Astrocyte (in vitro differentiated cells and primary cell): ENCODE data around the gene GFOD1. TPM values are rescaled to one million over a fixed set of nuclear protein-coding genes. Genes with fewer than 3 reads are reported as not detected.

ENCODE experiments used
- DNase-seq: peaks from one replicate; pipeline ENCODE4 v3.0.0-alpha.2; 2010; ENCODE audit warnings: low read depth
- FAIRE-seq: peaks from 2 replicates; lab custom pipeline; 2011; peaks lifted over from hg19 to GRCh38; lab: Jason Lieb, UNC
- H2AFZ ChIP-seq: 2 replicates; pipeline ENCODE4 v1.6.0; 2012; ENCODE audit warnings: low read depth, low read length, inconsistent platforms
- H3K27ac ChIP-seq: 2 replicates; pipeline ENCODE4 v1.5.1; 2011; ENCODE audit warnings: low read depth, low read length, inconsistent platforms
- H3K27me3 ChIP-seq: 2 replicates; pipeline ENCODE4 v1.6.0; 2011; ENCODE audit warnings: low read length, inconsistent platforms; ENCODE audit not compliant: insufficient read depth
- H3K36me3 ChIP-seq: 2 replicates; pipeline ENCODE4 v1.5.1; 2011; ENCODE audit warnings: low read length, inconsistent platforms; ENCODE audit not compliant: insufficient read depth
- H3K4me1 ChIP-seq: 2 replicates; pipeline ENCODE4 v1.5.1; 2011; ENCODE audit warnings: low read length, inconsistent platforms; ENCODE audit not compliant: insufficient read depth
- H3K4me2 ChIP-seq: 2 replicates; pipeline ENCODE4 v1.6.0; 2012; ENCODE audit warnings: low read length, inconsistent platforms
- H3K4me3 ChIP-seq: 2 replicates; pipeline ENCODE4 v1.5.1; 2011; ENCODE audit warnings: low read depth, mild to moderate bottlenecking, low read length, inconsistent platforms; ENCODE audit not compliant: insufficient read depth
- H3K79me2 ChIP-seq: 2 replicates; pipeline ENCODE4 v1.6.0; 2012; ENCODE audit warnings: mild to moderate bottlenecking, low read length, inconsistent platforms; ENCODE audit not compliant: insufficient read depth
- H3K9ac ChIP-seq: 2 replicates; pipeline ENCODE4 v1.6.0; 2012; ENCODE audit warnings: mild to moderate bottlenecking, low read length, inconsistent platforms
- H3K9me3 ChIP-seq: 2 replicates; pipeline ENCODE4 v1.5.1; 2012; ENCODE audit warnings: low read depth, mild to moderate bottlenecking, low read length, inconsistent platforms; ENCODE audit not compliant: insufficient read depth
- H4K20me1 ChIP-seq: 2 replicates; pipeline ENCODE4 v1.6.0; 2012; ENCODE audit warnings: low read length, inconsistent platforms; ENCODE audit not compliant: insufficient read depth
- H3K27ac Mint-ChIP-seq: one replicate; pipeline ENCODE4 v1.8.0; 2021; ENCODE audit warnings: mild to moderate bottlenecking, mixed read lengths; ENCODE audit not compliant: unreplicated experiment
- H3K27me3 Mint-ChIP-seq: one replicate; pipeline ENCODE4 v1.8.0; 2021; ENCODE audit warnings: low read depth, mixed read lengths; ENCODE audit not compliant: unreplicated experiment
- H3K36me3 Mint-ChIP-seq: one replicate; pipeline ENCODE4 v1.8.0; 2021; ENCODE audit warnings: low read depth, mixed read lengths; ENCODE audit not compliant: unreplicated experiment
- H3K4me1 Mint-ChIP-seq: one replicate; pipeline ENCODE4 v1.8.0; 2021; ENCODE audit warnings: low read depth, mixed read lengths; ENCODE audit not compliant: unreplicated experiment
- H3K4me3 Mint-ChIP-seq: one replicate; pipeline ENCODE4 v1.8.0; 2021; ENCODE audit warnings: mild to moderate bottlenecking, moderate library complexity, mixed read lengths; ENCODE audit not compliant: unreplicated experiment
- H3K9me3 Mint-ChIP-seq: one replicate; pipeline ENCODE4 v1.8.0; 2021; ENCODE audit warnings: mild to moderate bottlenecking, mixed read lengths; ENCODE audit not compliant: unreplicated experiment
- EZH2 ChIP-seq: IDR thresholded peaks from 2 replicates; pipeline ENCODE4 v1.6.1; 2012; ENCODE audit warnings: mild to moderate bottlenecking, low read length, inconsistent platforms; ENCODE audit not compliant: insufficient read depth
- total RNA-seq: library from RNA; stranded (reverse); gene quantifications from 2 replicates; pipeline ENCODE4 v1.2.1, GENCODE V29; 2021
- TF ChIP-seq, protein P1 (sequence below): IDR thresholded peaks from 2 replicates; pipeline ENCODE4 v1.5.1; 2011; ENCODE audit warnings: low read depth, mild to moderate bottlenecking, inconsistent platforms, low read length, moderate library complexity; ENCODE audit not compliant: insufficient read depth

Gene GFOD1
- total RNA-seq, 1 donor from 2014 or later, result 10.8 TPM

DNA sequence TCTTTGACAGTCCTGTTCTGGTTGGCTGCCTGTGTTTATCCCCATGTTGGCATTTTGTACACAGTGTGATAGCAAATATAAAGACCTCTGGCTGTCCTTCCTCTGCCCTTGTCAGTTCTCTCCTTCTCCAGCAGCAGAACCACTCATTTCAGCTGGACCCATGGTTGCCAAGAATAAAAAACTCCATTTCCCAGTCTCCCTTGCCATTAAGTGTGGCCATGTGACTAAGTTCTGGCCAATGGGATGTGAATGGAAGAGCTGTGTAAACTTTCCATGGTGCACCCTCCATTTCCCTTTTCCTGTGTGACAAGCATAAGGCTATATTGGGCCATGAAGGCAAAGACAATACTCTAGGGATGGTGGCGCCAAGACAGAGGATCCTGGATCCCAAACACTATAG lies 80.6 kb downstream of the GFOD1 start:
- Histone ChIP-seq H4K20me1 (no peaks in the 10 kb centered on the region), H3K9me3 (no peaks in the 10 kb centered on the region), H3K27ac (no peak overlapping the region), H3K4me1 (peaks cover 16% of the 10 kb centered on the region), H3K36me3 (no peaks in the 10 kb centered on the region), H3K79me2 (no peaks in the 10 kb centered on the region), H3K4me2 (no peak overlapping the region), H3K9ac (no peak overlapping the region), H3K4me3 (no peak overlapping the region), H2AFZ (no peak overlapping the region), H3K27me3 (no peaks in the 10 kb centered on the region)
- Mint-ChIP-seq H3K4me3 (no peak overlapping the region), H3K27ac (no peak overlapping the region), H3K9me3 (peaks cover 3% of the 10 kb centered on the region), H3K27me3 (no peaks in the 10 kb centered on the region), H3K4me1 (peaks cover 10% of the 10 kb centered on the region), H3K36me3 (peaks cover 4% of the 10 kb centered on the region)
- FAIRE-seq, result no peak
- TF ChIP-seq, protein P1, sequence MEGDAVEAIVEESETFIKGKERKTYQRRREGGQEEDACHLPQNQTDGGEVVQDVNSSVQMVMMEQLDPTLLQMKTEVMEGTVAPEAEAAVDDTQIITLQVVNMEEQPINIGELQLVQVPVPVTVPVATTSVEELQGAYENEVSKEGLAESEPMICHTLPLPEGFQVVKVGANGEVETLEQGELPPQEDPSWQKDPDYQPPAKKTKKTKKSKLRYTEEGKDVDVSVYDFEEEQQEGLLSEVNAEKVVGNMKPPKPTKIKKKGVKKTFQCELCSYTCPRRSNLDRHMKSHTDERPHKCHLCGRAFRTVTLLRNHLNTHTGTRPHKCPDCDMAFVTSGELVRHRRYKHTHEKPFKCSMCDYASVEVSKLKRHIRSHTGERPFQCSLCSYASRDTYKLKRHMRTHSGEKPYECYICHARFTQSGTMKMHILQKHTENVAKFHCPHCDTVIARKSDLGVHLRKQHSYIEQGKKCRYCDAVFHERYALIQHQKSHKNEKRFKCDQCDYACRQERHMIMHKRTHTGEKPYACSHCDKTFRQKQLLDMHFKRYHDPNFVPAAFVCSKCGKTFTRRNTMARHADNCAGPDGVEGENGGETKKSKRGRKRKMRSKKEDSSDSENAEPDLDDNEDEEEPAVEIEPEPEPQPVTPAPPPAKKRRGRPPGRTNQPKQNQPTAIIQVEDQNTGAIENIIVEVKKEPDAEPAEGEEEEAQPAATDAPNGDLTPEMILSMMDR, result no peak
- no peak for TF ChIP-seq EZH2
- DNase-seq, result no peak

DNA sequence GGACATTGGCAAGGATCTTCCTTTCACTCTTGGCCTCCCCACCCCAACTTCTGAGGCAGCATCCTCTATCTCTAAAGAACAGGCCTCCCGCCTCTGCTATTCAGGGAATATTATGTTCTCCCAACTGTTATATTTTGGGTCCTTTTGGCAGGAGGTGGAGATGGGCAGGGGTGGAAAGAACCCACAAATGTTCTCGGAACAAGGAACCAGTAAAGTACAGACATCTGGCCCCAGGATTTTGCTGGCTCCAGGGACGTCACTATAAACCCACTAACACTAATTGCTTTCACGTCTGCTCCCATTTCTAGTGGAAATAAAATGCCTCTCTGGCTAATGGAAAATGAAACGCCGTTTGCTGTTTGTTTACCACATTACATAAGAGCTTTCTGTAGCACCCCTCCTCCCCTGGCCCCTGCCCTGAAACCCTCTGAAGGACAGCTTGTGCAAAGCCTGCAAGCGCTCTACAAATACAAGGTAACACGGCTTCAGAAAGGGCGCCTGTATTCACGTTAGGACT lies 81.4 kb downstream of the GFOD1 start:
- Histone ChIP-seq H3K4me3 (no peak overlapping the region), H3K9ac (no peak overlapping the region), H3K4me2 (no peak overlapping the region), H3K79me2 (no peaks in the 10 kb centered on the region), H3K36me3 (no peaks in the 10 kb centered on the region), H3K9me3 (no peaks in the 10 kb centered on the region), H2AFZ (no peak overlapping the region), H4K20me1 (no peaks in the 10 kb centered on the region), H3K27me3 (no peaks in the 10 kb centered on the region), H3K4me1 (peaks cover 16% of the 10 kb centered on the region), H3K27ac (no peak overlapping the region)
- FAIRE-seq (no peak), DNase-seq (no peak)
- Mint-ChIP-seq H3K9me3 (peaks cover 3% of the 10 kb centered on the region), H3K27me3 (no peaks in the 10 kb centered on the region), H3K4me3 (no peak overlapping the region), H3K4me1 (peaks cover 10% of the 10 kb centered on the region), H3K36me3 (peaks cover 4% of the 10 kb centered on the region), H3K27ac (no peak overlapping the region)
- TF ChIP-seq, protein P1, result no peak

- Histone ChIP-seq H3K27me3 (no peaks in the 10 kb centered on the region), H3K79me2 (no peaks in the 10 kb centered on the region), H3K27ac (no peak overlapping the region), H3K4me1 (peaks cover 16% of the 10 kb centered on the region), H3K4me2 (peak overlapping the region; percentile 72), H4K20me1 (no peaks in the 10 kb centered on the region), H3K9ac (no peak overlapping the region), H3K9me3 (no peaks in the 10 kb centered on the region), H2AFZ (no peak overlapping the region), H3K36me3 (no peaks in the 10 kb centered on the region), H3K4me3 (no peak overlapping the region)
- DNase-seq, result no peak
- Mint-ChIP-seq H3K4me3 (no peak overlapping the region), H3K36me3 (peaks cover 3% of the 10 kb centered on the region), H3K27me3 (no peaks in the 10 kb centered on the region), H3K4me1 (peaks cover 6% of the 10 kb centered on the region), H3K9me3 (peaks cover 3% of the 10 kb centered on the region), H3K27ac (no peak overlapping the region)
- no peak for FAIRE-seq
- TF ChIP-seq, protein P1, result no peak
- no peak for TF ChIP-seq EZH2
These were observed 82.5 kb downstream of the GFOD1 start for GRCh38 chr6:13404892-13405254.
